ENCODE data around the gene CADM4.

GRCh38 chr19:43595999-43596841, 43.4 kb downstream of the CADM4 start, which contains the start of the genes IRGQ and ZNF576:
- TF ChIP-seq CREB5 (CRISPR knock-in tag; IDR thresholded peaks at IDR 0.05; ENCODE audit: low read depth) (no peak), PATZ1 (CRISPR knock-in tag; IDR thresholded peaks at IDR 0.05; ENCODE audit: borderline replicate concordance) (no peak), TSHZ2 (CRISPR knock-in tag; IDR thresholded peaks at IDR 0.05) (no peak), RARB (CRISPR knock-in tag; IDR thresholded peaks at IDR 0.05) (no peak), ISL1 (CRISPR knock-in tag; IDR thresholded peaks at IDR 0.05) (no peak), ZFP30 (CRISPR knock-in tag; IDR thresholded peaks at IDR 0.05) (no peak), CSRNP3 (CRISPR knock-in tag; IDR thresholded peaks at IDR 0.05) (no peak), TCF4 (CRISPR knock-in tag; IDR thresholded peaks at IDR 0.05; ENCODE audit: borderline replicate concordance) (no peak), ZC3H10 (CRISPR knock-in tag; IDR thresholded peaks at IDR 0.05) (no peak), ARNTL (CRISPR knock-in tag; IDR thresholded peaks at IDR 0.05; ENCODE audit: borderline replicate concordance, low read depth) (no peak), ZNF565 (CRISPR knock-in tag; conservative IDR thresholded peaks at IDR 0.05; ENCODE audit: low read depth) (no peak), TOX (CRISPR knock-in tag; IDR thresholded peaks at IDR 0.05; ENCODE audit: borderline replicate concordance) (no peak)
